ENCODE data around the gene RGS12. TPM values are rescaled to one million over a fixed set of nuclear protein-coding genes. Genes with fewer than 3 reads are reported as not detected.

RGS12 gene
- total RNA-seq, 4 donors from 2014 or later = 9.1 to 22.6 (median 21.1) TPM

- TF ChIP-seq CTCF (IDR thresholded peaks at IDR 0.05 in 4 of 5, conservative IDR thresholded peaks at IDR 0.05 in 1 of 5) (no peak), POLR2A (IDR thresholded peaks at IDR 0.05) (no peak)
- intact Hi-C loops (cut with DNase I; ENCODE audit: low total_unique reads) = no loop called here
- H3K27ac ChIP-seq = no peak overlapping the region
- peaks cover 0 to 6% of the 10 kb centered on the region in 2 donors for H3K4me1 ChIP-seq
- DNase-seq = no peak
- in situ Hi-C loops (cut with MboI; ENCODE audit: low sequenced_read_pairs in 4 of 4) = no loop called here
- ATAC-seq = no peak
- H3K9me3 ChIP-seq = no peaks in the 10 kb centered on the region
- H3K27me3 ChIP-seq = no peaks in the 10 kb centered on the region
- peaks cover 0 to 11% of the 10 kb centered on the region in 2 donors for H3K36me3 ChIP-seq
- no peak overlapping the region for H3K4me3 ChIP-seq
These were observed 20.9 kb downstream of the RGS12 start for GRCh38 chr4:3313556-3314228.

- Histone ChIP-seq H3K27me3 (no peaks in the 10 kb centered on the region), H3K4me1 (peaks cover 5 to 9% of the 10 kb centered on the region in 2 donors), H3K4me3 (no peak overlapping the region), H3K27ac (no peak overlapping the region), H3K9me3 (no peaks in the 10 kb centered on the region), H3K36me3 (peaks cover 0 to 11% of the 10 kb centered on the region in 2 donors)
- intact Hi-C loops (cut with DNase I; ENCODE audit: low total_unique reads) = no loop called here
- TF ChIP-seq POLR2A (IDR thresholded peaks at IDR 0.05) (no peak), CTCF (IDR thresholded peaks at IDR 0.05 in 4 of 5, conservative IDR thresholded peaks at IDR 0.05 in 1 of 5) (no peak)
- DNase-seq (no peak), ATAC-seq (no peak)
- in situ Hi-C loops (cut with MboI; ENCODE audit: low sequenced_read_pairs in 4 of 4) = no loop called here
These were observed 22.0 kb downstream of the RGS12 start for GRCh38 chr4:3314706-3315260.

- Histone ChIP-seq H3K36me3 (peaks cover 0 to 11% of the 10 kb centered on the region in 2 donors), H3K4me3 (no peak overlapping the region), H3K27ac (no peak overlapping the region), H3K4me1 (peaks cover 9 to 11% of the 10 kb centered on the region in 2 donors), H3K9me3 (no peaks in the 10 kb centered on the region), H3K27me3 (no peaks in the 10 kb centered on the region)
- TF ChIP-seq CTCF (IDR thresholded peaks at IDR 0.05 in 4 of 5, conservative IDR thresholded peaks at IDR 0.05 in 1 of 5) = no peak
- no peak for TF ChIP-seq POLR2A (IDR thresholded peaks at IDR 0.05)
- no peak for ATAC-seq
- intact Hi-C loops (cut with DNase I; ENCODE audit: low total_unique reads) (no loop called here), in situ Hi-C loops (cut with MboI; ENCODE audit: low sequenced_read_pairs in 4 of 4) (no loop called here)
- DNase-seq = no peak
These were observed 22.7 kb downstream of the RGS12 start for GRCh38 chr4:3315566-3315965.

GRCh38 chr4:3316146-3316545 lies 23.3 kb downstream of the RGS12 start:
- no peaks in the 10 kb centered on the region for H3K9me3 ChIP-seq
- intact Hi-C loops (cut with DNase I; ENCODE audit: low total_unique reads) = no loop called here
- ATAC-seq (no peak), DNase-seq (no peak)
- H3K27me3 ChIP-seq = no peaks in the 10 kb centered on the region
- H3K4me1 ChIP-seq = peaks cover 14 to 17% of the 10 kb centered on the region in 2 donors
- peaks cover 0 to 11% of the 10 kb centered on the region in 2 donors for H3K36me3 ChIP-seq
- no peak overlapping the region for H3K27ac ChIP-seq
- in situ Hi-C loops (cut with MboI; ENCODE audit: low sequenced_read_pairs in 4 of 4) = no loop called here
- H3K4me3 ChIP-seq = no peak overlapping the region
- TF ChIP-seq CTCF (IDR thresholded peaks at IDR 0.05 in 4 of 5, conservative IDR thresholded peaks at IDR 0.05 in 1 of 5) = no peak
- no peak for TF ChIP-seq POLR2A (IDR thresholded peaks at IDR 0.05)

All from gastrocnemius medialis (tissue), 4 donors.